Activated T-helper 17 cell treated with anti-CD3 and anti-CD28 coated beads, Interleukin-2, amount 50 U/mL, for 72 hours (primary cell): ENCODE data around the gene SMURF1. TPM values are rescaled to one million over a fixed set of nuclear protein-coding genes. Genes with fewer than 3 reads are reported as not detected.

Experiments used
- ATAC-seq: fragments of 150-1000 bp; cut with Tn5 transposase; replicated peaks from 2 replicates; pipeline ENCODE4 v1.10.0; 2021; ENCODE audit warnings: mild to moderate bottlenecking, moderate library complexity
- H3K27ac Mint-ChIP-seq: one replicate; pipeline ENCODE4 v1.8.0; 2022; ENCODE audit warnings: mixed read lengths
- H3K27me3 Mint-ChIP-seq: one replicate; pipeline ENCODE4 v1.8.0; 2022; ENCODE audit warnings: mixed read lengths
- H3K36me3 Mint-ChIP-seq: one replicate; pipeline ENCODE4 v1.8.0; 2022; ENCODE audit warnings: low read depth, mild to moderate bottlenecking, mixed read lengths
- H3K4me1 Mint-ChIP-seq: one replicate; pipeline ENCODE4 v1.8.0; 2022; ENCODE audit warnings: mixed read lengths
- H3K4me3 Mint-ChIP-seq: one replicate; pipeline ENCODE4 v1.8.0; 2022; ENCODE audit warnings: mild to moderate bottlenecking, mixed read lengths
- H3K9me3 Mint-ChIP-seq: one replicate; pipeline ENCODE4 v1.8.0; 2022; ENCODE audit warnings: mixed read lengths
- total RNA-seq, 2 donors: library from RNA; stranded (reverse); gene quantifications; one replicate each; pipeline ENCODE4 v1.2.3, GENCODE V29; 2022

The SMURF1 gene
- total RNA-seq, 2 donors from 2014 or later: 23.0 to 26.0 TPM

GRCh38 chr7:99034932-99035722 lies 108.8 kb downstream of the SMURF1 start:
- ATAC-seq: no peak
- H3K4me1 Mint-ChIP-seq: peaks cover 6% of the 10 kb centered on the region
- H3K4me3 Mint-ChIP-seq: no peak overlapping the region
- H3K27me3 Mint-ChIP-seq: no peaks in the 10 kb centered on the region
- H3K9me3 Mint-ChIP-seq: no peaks in the 10 kb centered on the region
- peaks cover 98% of the 10 kb centered on the region for H3K36me3 Mint-ChIP-seq
- no peak overlapping the region for H3K27ac Mint-ChIP-seq

GRCh38 chr7:99033765-99034164 lies 110.1 kb downstream of the SMURF1 start:
- no peak overlapping the region for H3K4me3 Mint-ChIP-seq
- H3K4me1 Mint-ChIP-seq: no peaks in the 10 kb centered on the region
- H3K27me3 Mint-ChIP-seq: no peaks in the 10 kb centered on the region
- H3K27ac Mint-ChIP-seq: no peak overlapping the region
- no peaks in the 10 kb centered on the region for H3K9me3 Mint-ChIP-seq
- peaks cover 98% of the 10 kb centered on the region for H3K36me3 Mint-ChIP-seq
- ATAC-seq: no peak

GRCh38 chr7:99032928-99033327 lies 111.0 kb downstream of the SMURF1 start:
- no peak overlapping the region for H3K27ac Mint-ChIP-seq
- H3K36me3 Mint-ChIP-seq: peaks cover 98% of the 10 kb centered on the region
- H3K4me3 Mint-ChIP-seq: no peak overlapping the region
- H3K9me3 Mint-ChIP-seq: no peaks in the 10 kb centered on the region
- ATAC-seq: no peak
- no peaks in the 10 kb centered on the region for H3K4me1 Mint-ChIP-seq
- no peaks in the 10 kb centered on the region for H3K27me3 Mint-ChIP-seq

- Mint-ChIP-seq H3K4me3 (no peak overlapping the region), H3K36me3 (peaks cover 94% of the 10 kb centered on the region), H3K4me1 (peaks cover 5% of the 10 kb centered on the region), H3K9me3 (no peaks in the 10 kb centered on the region), H3K27ac (peak overlapping the region; percentile 56), H3K27me3 (no peaks in the 10 kb centered on the region)
- no peak for ATAC-seq
Measured at GRCh38 chr7:99031496-99031895, 112.4 kb downstream of the SMURF1 start.

GRCh38 chr7:99030951-99031350 lies 113.0 kb downstream of the SMURF1 start:
- Mint-ChIP-seq H3K36me3 (peaks cover 91% of the 10 kb centered on the region), H3K4me3 (no peak overlapping the region), H3K27ac (peak overlapping the region; percentile 56), H3K9me3 (no peaks in the 10 kb centered on the region), H3K4me1 (peaks cover 5% of the 10 kb centered on the region), H3K27me3 (no peaks in the 10 kb centered on the region)
- ATAC-seq: no peak

GRCh38 chr7:99030457-99030856 lies 113.5 kb downstream of the SMURF1 start:
- Mint-ChIP-seq H3K4me3 (no peak overlapping the region), H3K27me3 (no peaks in the 10 kb centered on the region), H3K36me3 (peaks cover 90% of the 10 kb centered on the region), H3K4me1 (peaks cover 5% of the 10 kb centered on the region), H3K9me3 (no peaks in the 10 kb centered on the region), H3K27ac (peak overlapping the region; percentile 56)
- ATAC-seq: no peak

GRCh38 chr7:99029466-99030435 lies 114.2 kb downstream of the SMURF1 start:
- no peaks in the 10 kb centered on the region for H3K9me3 Mint-ChIP-seq
- H3K27ac Mint-ChIP-seq: peak overlapping the region; percentile 36
- peaks cover 83% of the 10 kb centered on the region for H3K36me3 Mint-ChIP-seq
- peaks cover 5% of the 10 kb centered on the region for H3K4me1 Mint-ChIP-seq
- no peak for ATAC-seq
- no peaks in the 10 kb centered on the region for H3K27me3 Mint-ChIP-seq
- H3K4me3 Mint-ChIP-seq: no peak overlapping the region

GRCh38 chr7:99028261-99028973 lies 115.5 kb downstream of the SMURF1 start:
- peaks cover 5% of the 10 kb centered on the region for H3K4me1 Mint-ChIP-seq
- H3K27me3 Mint-ChIP-seq: no peaks in the 10 kb centered on the region
- H3K4me3 Mint-ChIP-seq: no peak overlapping the region
- ATAC-seq: no peak
- H3K36me3 Mint-ChIP-seq: peaks cover 69% of the 10 kb centered on the region
- H3K9me3 Mint-ChIP-seq: no peaks in the 10 kb centered on the region
- H3K27ac Mint-ChIP-seq: peak overlapping the region; percentile 41

GRCh38 chr7:99027841-99028240 lies 116.1 kb downstream of the SMURF1 start:
- Mint-ChIP-seq H3K27ac (peak overlapping the region; percentile 41), H3K4me1 (peaks cover 5% of the 10 kb centered on the region), H3K4me3 (no peak overlapping the region), H3K36me3 (peaks cover 66% of the 10 kb centered on the region), H3K9me3 (no peaks in the 10 kb centered on the region), H3K27me3 (no peaks in the 10 kb centered on the region)
- ATAC-seq: no peak

GRCh38 chr7:99027241-99027640 lies 116.7 kb downstream of the SMURF1 start:
- Mint-ChIP-seq H3K9me3 (no peaks in the 10 kb centered on the region), H3K4me1 (peaks cover 5% of the 10 kb centered on the region), H3K4me3 (no peak overlapping the region), H3K27ac (no peak overlapping the region), H3K27me3 (no peaks in the 10 kb centered on the region), H3K36me3 (peaks cover 60% of the 10 kb centered on the region)
- no peak for ATAC-seq

- Mint-ChIP-seq H3K4me1 (peaks cover 5% of the 10 kb centered on the region), H3K27me3 (no peaks in the 10 kb centered on the region), H3K36me3 (peaks cover 54% of the 10 kb centered on the region), H3K4me3 (no peak overlapping the region), H3K9me3 (no peaks in the 10 kb centered on the region), H3K27ac (peak overlapping the region; percentile 51)
- no peak for ATAC-seq
Measured at GRCh38 chr7:99024066-99024465, 119.8 kb downstream of the SMURF1 start.

GRCh38 chr7:99021941-99022560 lies 121.9 kb downstream of the SMURF1 start:
- no peak overlapping the region for H3K4me3 Mint-ChIP-seq
- H3K4me1 Mint-ChIP-seq: peaks cover 10% of the 10 kb centered on the region
- H3K27me3 Mint-ChIP-seq: no peaks in the 10 kb centered on the region
- no peak overlapping the region for H3K27ac Mint-ChIP-seq
- no peak for ATAC-seq
- no peaks in the 10 kb centered on the region for H3K9me3 Mint-ChIP-seq
- peaks cover 50% of the 10 kb centered on the region for H3K36me3 Mint-ChIP-seq

- Mint-ChIP-seq H3K4me3 (no peak overlapping the region), H3K4me1 (peaks cover 18% of the 10 kb centered on the region), H3K9me3 (no peaks in the 10 kb centered on the region), H3K27ac (no peak overlapping the region), H3K27me3 (no peaks in the 10 kb centered on the region), H3K36me3 (peaks cover 59% of the 10 kb centered on the region)
- no peak for ATAC-seq
Measured at GRCh38 chr7:99020413-99020715, 123.5 kb downstream of the SMURF1 start.
